ENCODE results near the gene TIGAR.

The TIGAR gene

GRCh38 chr12:4353785-4354208, 32.8 kb downstream of the TIGAR start:
- intact Hi-C loops (cut with DNase I): no loop called here
- DNase-seq: peak in 8 of 42 donors; percentile 4 to 31 (median 22)

GRCh38 chr12:4355156-4356040, 34.4 kb downstream of the TIGAR start:
- intact Hi-C loops (cut with DNase I): no loop called here
- no peak for DNase-seq

GRCh38 chr12:4356041-4356327, 35.0 kb downstream of the TIGAR start:
- intact Hi-C loops (cut with DNase I): no loop called here

GRCh38 chr12:4366090-4366489, 45.1 kb downstream of the TIGAR start:
- no peak for DNase-seq
- intact Hi-C loops (cut with DNase I): no loop called here

More at GRCh38 chr12:4356041-4356327, 35.0 kb downstream of the TIGAR start:
- peak in 11 of 42 donors; percentile 7 to 55 (median 25) for DNase-seq

GRCh38 chr12:4369548-4369947, 48.5 kb downstream of the TIGAR start:
- intact Hi-C loops (cut with DNase I): no loop called here
- peak in 8 of 42 donors; percentile 8 to 66 (median 28) for DNase-seq

GRCh38 chr12:4370265-4370664, 49.3 kb downstream of the TIGAR start:
- no peak for DNase-seq
- intact Hi-C loops (cut with DNase I): no loop called here

GRCh38 chr12:4372653-4373052, 51.6 kb downstream of the TIGAR start:
- intact Hi-C loops (cut with DNase I): no loop called here

GRCh38 chr12:4375449-4375848, 54.4 kb downstream of the TIGAR start:
- intact Hi-C loops (cut with DNase I): no loop called here
- no peak for DNase-seq

More at GRCh38 chr12:4372653-4373052, 51.6 kb downstream of the TIGAR start:
- no peak for DNase-seq

GRCh38 chr12:4378772-4379171, 57.8 kb downstream of the TIGAR start:
- DNase-seq: no peak
- intact Hi-C loops (cut with DNase I): no loop called here

- no peak for DNase-seq
- intact Hi-C loops (cut with DNase I): no loop called here
Measured at GRCh38 chr12:4379405-4379804, 58.4 kb downstream of the TIGAR start, which contains the start of gene FGF23. TSS of gene FGF23 (minus strand) at chr12:4379712. CDS start at chr12:4379582, 130 bp downstream.

GRCh38 chr12:4380332-4380731, 59.3 kb downstream of the TIGAR start:
- no peak for DNase-seq
- intact Hi-C loops (cut with DNase I): no loop called here

- DNase-seq: no peak
- intact Hi-C loops (cut with DNase I): no loop called here
Measured at GRCh38 chr12:4383304-4383865, 62.4 kb downstream of the TIGAR start.

- intact Hi-C loops (cut with DNase I): no loop called here
- no peak for DNase-seq
Measured at GRCh38 chr12:4386801-4387200, 65.8 kb downstream of the TIGAR start.

GRCh38 chr12:4387607-4388006, 66.6 kb downstream of the TIGAR start:
- DNase-seq: no peak
- intact Hi-C loops (cut with DNase I): no loop called here

GRCh38 chr12:4388032-4388431, 67.0 kb downstream of the TIGAR start:
- no peak for DNase-seq
- intact Hi-C loops (cut with DNase I): no loop called here

GRCh38 chr12:4388662-4389061, 67.6 kb downstream of the TIGAR start:
- DNase-seq: peak in 1 of 42 donors; percentile 30
- intact Hi-C loops (cut with DNase I): no loop called here

- intact Hi-C loops (cut with DNase I): no loop called here
- no peak for DNase-seq
Measured at GRCh38 chr12:4392223-4392742, 71.3 kb downstream of the TIGAR start.

- DNase-seq: no peak
- intact Hi-C loops (cut with DNase I): no loop called here
Measured at GRCh38 chr12:4393211-4393610, 72.2 kb downstream of the TIGAR start.

- DNase-seq: no peak
- intact Hi-C loops (cut with DNase I): no loop called here
Measured at GRCh38 chr12:4395818-4396217, 74.8 kb downstream of the TIGAR start.

GRCh38 chr12:4401117-4401516, 80.1 kb downstream of the TIGAR start:
- intact Hi-C loops (cut with DNase I): no loop called here
- DNase-seq: no peak

- no peak for DNase-seq
- intact Hi-C loops (cut with DNase I): no loop called here
Measured at GRCh38 chr12:4402996-4403395, 82.0 kb downstream of the TIGAR start.

All from head of caudate nucleus (tissue), 42 donors.